Lower leg skin (tissue), 3 donors: ENCODE measurements around the gene ZNF560.

Experiments used
- POLR2A ChIP-seq, 2 donors: fragments of 450-650 bp; IDR thresholded peaks; one replicate each; pipeline ENCODE4 v1.6.1; 2016 to 2017; ENCODE audit warnings: antibody characterized with exemption in 2 of 2, mild to moderate bottlenecking in 1 of 2, moderate library complexity in 1 of 2
- TF ChIP-seq, protein P1 (sequence below), 3 donors: fragments of 450-650 bp; IDR thresholded peaks; one replicate each; pipeline ENCODE4 v1.5.1; 2016; ENCODE audit warnings: antibody characterized with exemption in 3 of 3, mild to moderate bottlenecking in 3 of 3, moderate library complexity in 2 of 3

DNA sequence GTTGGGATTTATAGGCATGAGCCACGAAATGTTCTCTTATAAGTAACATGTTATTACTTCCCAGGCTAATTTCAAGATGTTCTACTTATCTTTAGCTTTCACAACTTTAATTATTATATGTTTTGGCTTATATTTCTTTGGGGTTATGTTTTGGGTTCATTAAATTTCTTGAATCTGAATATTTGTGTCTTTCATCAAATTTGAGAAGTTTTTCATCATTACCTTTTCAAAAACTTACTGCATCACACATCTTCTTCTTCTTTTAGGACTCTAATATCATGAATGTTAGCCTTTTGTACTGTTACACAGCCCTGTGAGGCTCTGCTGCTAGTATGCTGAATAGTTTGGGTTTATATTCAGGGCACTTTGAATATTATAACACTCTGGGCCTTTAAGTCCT, 53.4 kb downstream of the ZNF560 start:
- TF ChIP-seq, protein P1, sequence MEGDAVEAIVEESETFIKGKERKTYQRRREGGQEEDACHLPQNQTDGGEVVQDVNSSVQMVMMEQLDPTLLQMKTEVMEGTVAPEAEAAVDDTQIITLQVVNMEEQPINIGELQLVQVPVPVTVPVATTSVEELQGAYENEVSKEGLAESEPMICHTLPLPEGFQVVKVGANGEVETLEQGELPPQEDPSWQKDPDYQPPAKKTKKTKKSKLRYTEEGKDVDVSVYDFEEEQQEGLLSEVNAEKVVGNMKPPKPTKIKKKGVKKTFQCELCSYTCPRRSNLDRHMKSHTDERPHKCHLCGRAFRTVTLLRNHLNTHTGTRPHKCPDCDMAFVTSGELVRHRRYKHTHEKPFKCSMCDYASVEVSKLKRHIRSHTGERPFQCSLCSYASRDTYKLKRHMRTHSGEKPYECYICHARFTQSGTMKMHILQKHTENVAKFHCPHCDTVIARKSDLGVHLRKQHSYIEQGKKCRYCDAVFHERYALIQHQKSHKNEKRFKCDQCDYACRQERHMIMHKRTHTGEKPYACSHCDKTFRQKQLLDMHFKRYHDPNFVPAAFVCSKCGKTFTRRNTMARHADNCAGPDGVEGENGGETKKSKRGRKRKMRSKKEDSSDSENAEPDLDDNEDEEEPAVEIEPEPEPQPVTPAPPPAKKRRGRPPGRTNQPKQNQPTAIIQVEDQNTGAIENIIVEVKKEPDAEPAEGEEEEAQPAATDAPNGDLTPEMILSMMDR (IDR thresholded peaks at IDR 0.05), result no peak
- TF ChIP-seq POLR2A (IDR thresholded peaks at IDR 0.05), result no peak
